ENCODE measurements around the gene CABP7. TPM values are rescaled to one million over a fixed set of nuclear protein-coding genes. Genes with fewer than 3 reads are reported as not detected.

CABP7 gene
- total and polyA plus RNA-seq, 3 experiments from 2014 or later = 0.07 TPM; not detected in 2

DNA sequence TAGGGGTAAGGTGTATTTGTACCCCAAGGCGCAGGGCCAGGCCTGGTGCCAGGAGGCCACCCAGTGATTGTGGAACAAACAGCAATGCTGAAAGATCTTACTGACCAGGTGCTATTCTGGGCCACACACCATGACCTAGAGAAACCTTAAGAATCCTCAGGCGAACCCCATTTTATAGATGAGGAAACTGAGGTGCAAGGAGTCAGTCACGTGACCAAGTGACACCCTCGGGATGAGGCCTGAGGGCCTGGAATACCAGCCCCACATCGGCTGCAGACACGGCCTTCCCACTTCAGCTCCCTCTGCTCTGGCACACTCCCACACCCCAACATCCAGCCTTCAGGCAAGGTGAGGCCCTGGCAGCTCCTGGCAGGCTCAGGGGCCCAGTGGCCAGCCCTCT, 13.1 kb downstream of the CABP7 start:
- ChIA-PET CTCF (no interaction called here), POLR2A (no interaction called here)
- DNase-seq = no peak
- no peak overlapping the region for H3K4me3 ChIP-seq (ENCODE audit: low read length)
- peaks cover 0 to 50% (median 11%) of the 10 kb centered on the region in 3 donors for H3K36me3 Mint-ChIP-seq
- H3K27me3 Mint-ChIP-seq = peaks cover 0 to 2% of the 10 kb centered on the region in 2 donors
- no peaks in the 10 kb centered on the region for H3K4me1 Mint-ChIP-seq
- H3K9me3 Mint-ChIP-seq = no peaks in the 10 kb centered on the region
- H3K9me3 ChIP-seq (ENCODE audit: low read length) = no peaks in the 10 kb centered on the region
- H3K27ac Mint-ChIP-seq = no peak overlapping the region
- H3K27me3 ChIP-seq (ENCODE audit: insufficient read depth, low read length, poor library complexity, severe bottlenecking) = no peaks in the 10 kb centered on the region
- no peak overlapping the region for H3K4me3 Mint-ChIP-seq
- H3K4me1 ChIP-seq (ENCODE audit: insufficient read depth, low read length) = no peaks in the 10 kb centered on the region
- H3K27ac ChIP-seq (ENCODE audit: low read depth, low read length) = no peak overlapping the region
- no peaks in the 10 kb centered on the region for H3K36me3 ChIP-seq (ENCODE audit: insufficient read depth, low read length)

DNA sequence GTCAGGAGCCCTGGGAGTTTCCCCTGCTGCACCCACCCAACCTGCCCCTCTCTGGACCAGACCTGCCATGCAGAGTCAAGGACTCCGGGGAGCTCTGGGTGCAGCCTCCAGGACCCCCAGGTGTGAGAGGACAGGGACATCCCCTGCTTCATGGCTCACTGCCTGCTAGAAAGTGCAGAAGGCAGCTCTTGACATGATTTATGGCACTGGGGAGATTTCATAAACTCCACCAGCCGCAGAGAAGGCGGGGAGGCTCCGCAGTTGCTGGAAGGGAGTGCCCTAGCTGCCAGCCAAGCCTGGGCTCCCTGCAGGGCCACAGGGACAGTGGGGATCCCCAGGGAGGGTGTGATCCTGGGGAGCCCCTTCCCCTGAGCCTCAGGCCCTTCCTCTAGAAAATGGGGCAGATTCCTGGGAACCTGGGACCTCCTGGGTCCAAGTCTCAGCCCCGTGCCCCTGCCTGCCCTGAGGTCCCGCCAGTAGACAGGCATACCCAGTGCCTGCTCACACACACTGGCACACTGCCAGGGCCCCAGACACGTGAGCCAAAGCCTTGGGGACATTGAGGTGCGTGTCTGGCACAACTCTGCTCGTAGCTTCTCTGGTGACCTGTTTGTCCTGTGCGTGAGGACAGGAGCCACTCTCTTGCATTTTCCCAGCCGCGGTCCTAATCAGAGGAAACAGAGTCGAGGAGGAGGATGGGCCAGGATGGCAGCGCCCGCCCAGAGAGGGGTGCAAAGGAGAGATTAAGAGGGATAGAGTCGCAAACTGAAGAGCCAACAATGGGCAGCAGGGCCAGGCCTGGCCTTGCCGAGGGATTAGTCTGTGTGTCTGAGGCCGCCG, 13.8 kb downstream of the CABP7 start:
- no peaks in the 10 kb centered on the region for H3K4me1 Mint-ChIP-seq

DNA sequence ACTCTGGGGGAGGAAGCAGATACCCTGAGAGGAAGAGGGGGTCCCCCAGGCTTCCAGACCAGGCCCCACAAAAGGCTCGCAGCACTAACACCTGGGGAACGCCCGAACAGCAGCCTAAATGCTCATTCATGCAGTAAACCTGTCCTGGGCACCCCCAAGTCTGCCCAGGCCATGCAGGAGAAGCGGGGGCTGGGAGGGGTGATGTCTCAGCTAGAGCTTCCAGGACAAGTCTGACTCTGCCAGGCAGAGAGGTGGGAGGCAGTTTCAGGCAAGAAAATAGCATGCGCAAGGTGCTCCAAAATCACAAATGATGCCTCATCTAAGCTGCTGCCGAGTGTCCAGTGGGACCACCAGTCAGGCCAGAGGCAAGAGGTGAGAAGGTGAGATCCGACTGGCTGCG, 14.6 kb downstream of the CABP7 start:
- no peaks in the 10 kb centered on the region for H3K4me1 Mint-ChIP-seq
- POLR2A ChIA-PET = no interaction called here
- peak overlapping the region in 1 of 8 donors; percentile 32 for H3K27ac Mint-ChIP-seq
- Histone ChIP-seq H3K9me3 (ENCODE audit: low read length) (no peaks in the 10 kb centered on the region), H3K36me3 (ENCODE audit: insufficient read depth, low read length) (no peaks in the 10 kb centered on the region), H3K4me1 (ENCODE audit: insufficient read depth, low read length) (no peaks in the 10 kb centered on the region), H3K27ac (ENCODE audit: low read depth, low read length) (no peak overlapping the region), H3K27me3 (ENCODE audit: insufficient read depth, low read length, poor library complexity, severe bottlenecking) (no peaks in the 10 kb centered on the region), H3K4me3 (ENCODE audit: low read length) (no peak overlapping the region)
- peaks cover 0 to 2% of the 10 kb centered on the region in 2 donors for H3K27me3 Mint-ChIP-seq
- DNase-seq = no peak
- CTCF ChIA-PET = no interaction called here
- no peak overlapping the region for H3K4me3 Mint-ChIP-seq
- H3K9me3 Mint-ChIP-seq = no peaks in the 10 kb centered on the region
- peaks cover 0 to 53% (median 11%) of the 10 kb centered on the region in 3 donors for H3K36me3 Mint-ChIP-seq

More for the DNA sequence above, 13.8 kb downstream of the CABP7 start:
- H3K27ac ChIP-seq (ENCODE audit: low read depth, low read length) = no peak overlapping the region
- H3K9me3 ChIP-seq (ENCODE audit: low read length) = no peaks in the 10 kb centered on the region
- ChIA-PET POLR2A (no interaction called here), CTCF (no interaction called here)
- no peaks in the 10 kb centered on the region for H3K4me1 ChIP-seq (ENCODE audit: insufficient read depth, low read length)
- Mint-ChIP-seq H3K4me3 (no peak overlapping the region), H3K36me3 (peaks cover 0 to 50% (median 11%) of the 10 kb centered on the region in 3 donors), H3K9me3 (no peaks in the 10 kb centered on the region), H3K27ac (no peak overlapping the region), H3K27me3 (peaks cover 0 to 2% of the 10 kb centered on the region in 2 donors)
- H3K4me3 ChIP-seq (ENCODE audit: low read length) = no peak overlapping the region
- no peaks in the 10 kb centered on the region for H3K36me3 ChIP-seq (ENCODE audit: insufficient read depth, low read length)
- no peak for DNase-seq
- H3K27me3 ChIP-seq (ENCODE audit: insufficient read depth, low read length, poor library complexity, severe bottlenecking) = no peaks in the 10 kb centered on the region

DNA sequence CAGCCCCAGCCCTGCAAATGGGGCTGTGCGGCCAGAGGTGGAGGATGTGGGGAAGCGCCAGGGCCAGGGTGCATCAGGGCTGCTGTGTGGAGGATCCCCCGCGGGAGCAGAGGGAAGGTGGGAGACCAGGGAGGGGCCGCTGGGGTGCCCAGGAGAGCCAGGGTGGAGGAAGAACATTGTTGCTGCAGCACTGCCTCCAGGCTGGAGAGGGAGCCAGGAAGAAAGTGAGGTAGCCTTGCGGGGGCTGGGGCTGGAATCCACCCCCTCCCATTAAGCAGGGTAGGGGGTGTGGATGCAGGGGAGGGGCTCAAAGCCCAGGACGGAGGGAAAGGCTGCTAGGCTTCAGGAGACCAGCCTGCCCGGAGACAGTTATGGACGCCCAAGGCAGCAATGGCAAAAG, 15.0 kb downstream of the CABP7 start:
- Mint-ChIP-seq H3K4me3 (no peak overlapping the region), H3K27me3 (peaks cover 0 to 2% of the 10 kb centered on the region in 2 donors), H3K36me3 (peaks cover 0 to 56% (median 11%) of the 10 kb centered on the region in 3 donors), H3K4me1 (no peaks in the 10 kb centered on the region), H3K9me3 (no peaks in the 10 kb centered on the region), H3K27ac (no peak overlapping the region)
- Histone ChIP-seq H3K27me3 (ENCODE audit: insufficient read depth, low read length, poor library complexity, severe bottlenecking) (no peaks in the 10 kb centered on the region), H3K9me3 (ENCODE audit: low read length) (no peaks in the 10 kb centered on the region), H3K36me3 (ENCODE audit: insufficient read depth, low read length) (no peaks in the 10 kb centered on the region), H3K4me1 (ENCODE audit: insufficient read depth, low read length) (no peaks in the 10 kb centered on the region), H3K4me3 (ENCODE audit: low read length) (no peak overlapping the region), H3K27ac (ENCODE audit: low read depth, low read length) (no peak overlapping the region)
- POLR2A ChIA-PET = no interaction called here
- DNase-seq = no peak
- CTCF ChIA-PET = no interaction called here

DNA sequence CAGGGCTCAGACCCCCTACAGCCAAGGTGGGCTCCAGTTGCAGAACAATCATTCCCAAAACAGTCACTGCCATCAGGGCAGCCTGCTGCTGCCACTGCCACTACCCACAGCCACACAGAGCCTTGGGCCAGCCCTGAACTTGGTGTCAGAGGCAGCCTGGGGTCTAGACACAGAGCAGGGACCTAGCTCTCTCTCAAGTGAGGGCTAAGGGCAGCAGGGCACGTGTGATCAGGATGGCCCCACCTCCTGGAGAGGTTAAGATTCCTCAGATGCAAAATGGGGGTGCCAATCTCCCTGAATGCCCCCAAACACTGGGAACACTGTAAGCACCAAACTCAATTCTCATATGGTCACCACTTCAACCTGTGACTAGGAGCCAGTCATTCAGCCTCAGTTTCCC, 15.6 kb downstream of the CABP7 start:
- H3K27ac Mint-ChIP-seq = no peak overlapping the region
- peaks cover 0 to 2% of the 10 kb centered on the region in 2 donors for H3K27me3 Mint-ChIP-seq

DNA sequence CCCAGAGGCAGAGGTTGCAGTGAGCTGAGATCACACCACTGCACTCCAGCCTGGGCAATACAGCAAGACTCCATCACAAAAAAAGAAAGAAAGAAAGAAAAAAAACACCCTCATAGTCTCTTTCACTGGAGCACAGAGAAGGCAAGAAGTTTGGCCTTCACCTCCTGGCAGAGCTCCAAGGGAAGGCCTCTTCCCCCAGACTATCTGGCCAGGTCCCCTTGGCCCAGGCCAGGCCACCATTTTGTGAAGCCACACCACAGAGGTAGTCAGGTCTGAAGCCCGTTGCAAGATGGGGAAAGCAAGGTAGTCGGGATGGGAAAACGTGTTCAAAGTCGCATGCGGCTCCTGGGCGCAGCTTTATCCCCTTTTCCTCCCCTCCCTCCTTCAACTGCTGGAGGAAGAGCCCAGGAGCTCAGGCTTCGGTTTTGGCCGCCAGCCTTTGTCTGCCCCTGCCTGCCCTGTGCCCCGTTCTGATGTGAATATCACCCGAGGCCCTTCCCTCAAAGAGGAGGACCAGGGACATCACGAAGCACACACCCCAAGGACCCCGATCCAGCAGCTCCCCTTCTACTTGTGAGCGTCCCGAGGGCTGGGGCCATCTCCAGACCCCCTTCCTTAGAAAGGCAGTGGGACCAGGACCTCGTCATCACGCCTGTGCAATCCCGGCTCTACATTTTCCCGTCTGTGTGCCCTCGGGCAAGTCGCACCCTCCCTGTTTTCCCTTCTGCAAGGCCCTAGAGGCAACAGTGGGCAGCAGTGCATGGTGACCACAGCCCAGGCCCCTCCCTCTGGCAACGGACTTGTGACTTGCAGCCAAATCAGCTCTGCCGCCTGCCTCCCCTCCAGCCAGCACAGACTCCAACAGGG, 17.7 kb downstream of the CABP7 start:
- Histone ChIP-seq H3K27me3 (ENCODE audit: insufficient read depth, low read length, poor library complexity, severe bottlenecking) (no peaks in the 10 kb centered on the region), H3K4me1 (ENCODE audit: insufficient read depth, low read length) (no peaks in the 10 kb centered on the region), H3K36me3 (ENCODE audit: insufficient read depth, low read length) (no peaks in the 10 kb centered on the region), H3K9me3 (ENCODE audit: low read length) (no peaks in the 10 kb centered on the region), H3K4me3 (ENCODE audit: low read length) (no peak overlapping the region), H3K27ac (ENCODE audit: low read depth, low read length) (no peak overlapping the region)
- Mint-ChIP-seq H3K4me1 (no peaks in the 10 kb centered on the region), H3K9me3 (no peaks in the 10 kb centered on the region), H3K27me3 (no peaks in the 10 kb centered on the region), H3K4me3 (no peak overlapping the region), H3K36me3 (peaks cover 0 to 64% (median 2%) of the 10 kb centered on the region in 3 donors), H3K27ac (no peak overlapping the region)
- no peak for DNase-seq
- CTCF ChIA-PET = no interaction called here
- POLR2A ChIA-PET = no interaction called here

More for the DNA sequence above, 15.6 kb downstream of the CABP7 start:
- CTCF ChIA-PET = no interaction called here
- Mint-ChIP-seq H3K9me3 (no peaks in the 10 kb centered on the region), H3K36me3 (peaks cover 0 to 62% (median 11%) of the 10 kb centered on the region in 3 donors), H3K4me1 (no peaks in the 10 kb centered on the region), H3K4me3 (no peak overlapping the region)
- Histone ChIP-seq H3K27me3 (ENCODE audit: insufficient read depth, low read length, poor library complexity, severe bottlenecking) (no peaks in the 10 kb centered on the region), H3K9me3 (ENCODE audit: low read length) (no peaks in the 10 kb centered on the region), H3K4me3 (ENCODE audit: low read length) (no peak overlapping the region), H3K27ac (ENCODE audit: low read depth, low read length) (no peak overlapping the region), H3K4me1 (ENCODE audit: insufficient read depth, low read length) (no peaks in the 10 kb centered on the region), H3K36me3 (ENCODE audit: insufficient read depth, low read length) (no peaks in the 10 kb centered on the region)
- POLR2A ChIA-PET = no interaction called here
- no peak for DNase-seq

DNA sequence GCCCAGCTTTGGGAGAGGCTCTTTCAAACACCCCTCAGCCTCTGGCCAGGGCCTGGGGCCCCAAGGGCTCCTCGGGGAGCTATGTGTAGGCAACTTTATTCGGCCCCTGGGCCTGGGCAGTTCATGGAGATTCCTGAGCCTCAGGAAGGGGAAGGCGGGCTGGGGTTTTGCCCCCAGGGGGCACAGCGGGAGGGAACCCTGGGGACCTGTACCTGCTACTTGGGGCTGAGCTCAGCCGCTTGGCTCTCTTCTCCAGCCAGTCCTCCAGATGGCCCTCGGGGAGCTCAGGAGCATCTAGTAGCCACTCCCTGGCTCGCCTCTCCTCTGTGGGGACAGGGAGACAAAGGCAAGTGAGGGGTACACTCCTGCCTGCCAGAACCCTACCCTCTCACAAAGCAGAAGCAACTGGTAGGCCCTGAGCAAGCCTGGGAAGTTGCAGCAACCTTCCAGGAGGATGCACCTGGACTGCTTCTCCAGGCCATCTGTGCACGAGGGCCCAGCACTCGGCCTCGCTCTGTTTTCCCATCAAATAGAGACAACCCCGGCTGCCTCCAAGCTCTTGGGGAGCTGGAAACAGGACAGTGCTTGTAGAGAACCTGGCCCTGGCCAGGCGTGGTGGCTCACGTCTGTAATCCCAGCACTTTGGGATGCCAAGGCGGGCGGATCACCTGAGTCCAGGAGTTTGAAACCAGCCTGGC, 18.5 kb downstream of the CABP7 start:
- Histone ChIP-seq H3K9me3 (ENCODE audit: low read length) (no peaks in the 10 kb centered on the region), H3K27ac (ENCODE audit: low read depth, low read length) (no peak overlapping the region), H3K4me3 (ENCODE audit: low read length) (no peak overlapping the region), H3K4me1 (ENCODE audit: insufficient read depth, low read length) (no peaks in the 10 kb centered on the region), H3K27me3 (ENCODE audit: insufficient read depth, low read length, poor library complexity, severe bottlenecking) (no peaks in the 10 kb centered on the region), H3K36me3 (ENCODE audit: insufficient read depth, low read length) (no peaks in the 10 kb centered on the region)
- no peak for DNase-seq
- Mint-ChIP-seq H3K36me3 (peaks cover 0 to 64% (median 4%) of the 10 kb centered on the region in 3 donors), H3K27ac (no peak overlapping the region), H3K27me3 (no peaks in the 10 kb centered on the region), H3K4me1 (no peaks in the 10 kb centered on the region), H3K9me3 (no peaks in the 10 kb centered on the region), H3K4me3 (no peak overlapping the region)
- CTCF ChIA-PET = no interaction called here
- POLR2A ChIA-PET = no interaction called here
